OCI-LY7 (cell line): ENCODE data around the gene ZNF880. TPM values are rescaled to one million over a fixed set of nuclear protein-coding genes. Genes with fewer than 3 reads are reported as not detected.

Experiments
- Bru-seq: library from RNA; stranded (reverse); fragments of 400-500 nt; gene quantifications from one replicate; lab custom pipeline; 2021; lab: Mats Ljungman, UMichigan
- BruChase-seq, 2 experiments: library from RNA; stranded (reverse); fragments of 400-500 nt; gene quantifications; one replicate each; lab custom pipeline; 2021; lab: Mats Ljungman, UMichigan
- BruUV-seq: library from RNA; stranded (reverse); fragments of 400-500 nt; replicated peaks from 2 replicates; lab custom pipeline; 2021; lab: Mats Ljungman, UMichigan
- CTCF ChIA-PET: fragments of 300-600 bp; sonication (Branson Sonifier 250); formaldehyde crosslinking; loops from one replicate; lab custom pipeline; 2022; ENCODE audit warnings: antibody characterized with exemption; ENCODE audit not compliant: unreplicated experiment; lab: Charles Lee
- POLR2A ChIA-PET: fragments of 300-600 bp; sonication (Branson Sonifier 250); formaldehyde crosslinking; loops from one replicate; lab custom pipeline; 2022; ENCODE audit warnings: antibody characterized with exemption; lab: Charles Lee
- DNase-seq: peaks from one replicate; pipeline ENCODE4 v3.0.0-alpha.2; 2015; ENCODE audit warnings: low spot score
- H2AFZ ChIP-seq: fragments of 200-600 bp; sonication (generic), shearing (Covaris generic); 2 replicates; pipeline ENCODE4 v1.6.1; 2014; ENCODE audit warnings: mild to moderate bottlenecking, antibody characterized with exemption, low read length, moderate library complexity
- H3K27ac ChIP-seq: fragments of 200-600 bp; sonication (generic); 2 replicates; pipeline ENCODE4 v1.5.1; 2014; ENCODE audit warnings: mixed run types, low read depth, mild to moderate bottlenecking, moderate library complexity, low read length, inconsistent platforms; ENCODE audit not compliant: poor library complexity, severe bottlenecking
- H3K36me3 ChIP-seq: fragments of 200-600 bp; sonication (generic); 2 replicates; pipeline ENCODE4 v1.6.1; 2014; ENCODE audit warnings: mild to moderate bottlenecking, antibody characterized with exemption, low read length, moderate library complexity, mixed read lengths; ENCODE audit not compliant: insufficient read depth
- H3K4me1 ChIP-seq: fragments of 200-600 bp; sonication (generic); 2 replicates; pipeline ENCODE4 v1.5.1; 2014; ENCODE audit warnings: mild to moderate bottlenecking, low read length; ENCODE audit not compliant: insufficient read depth, poor library complexity, severe bottlenecking
- H3K4me2 ChIP-seq: fragments of 200-600 bp; sonication (generic); 2 replicates; pipeline ENCODE4 v1.6.1; 2014; ENCODE audit warnings: mild to moderate bottlenecking, low read length
- H3K4me3 ChIP-seq: fragments of 200-600 bp; sonication (generic); 2 replicates; pipeline ENCODE4 v1.5.1; 2014; ENCODE audit warnings: mild to moderate bottlenecking, low read depth, low read length; ENCODE audit not compliant: poor library complexity, severe bottlenecking
- H3K79me2 ChIP-seq: fragments of 200-600 bp; sonication (generic); 2 replicates; pipeline ENCODE4 v1.6.1; 2016; ENCODE audit warnings: low read depth, mild to moderate bottlenecking, low read length, moderate library complexity, mixed read lengths; ENCODE audit not compliant: insufficient read depth
- H3K9me2 ChIP-seq: fragments of 200-600 bp; sonication (generic); 2 replicates; pipeline ENCODE4 v1.6.1; 2016; ENCODE audit warnings: mild to moderate bottlenecking, low read length, mixed read lengths; ENCODE audit not compliant: insufficient read depth
- H3K9me3 ChIP-seq: fragments of 200-600 bp; sonication (generic); 2 replicates; pipeline ENCODE4 v1.6.1; 2014; ENCODE audit warnings: mild to moderate bottlenecking, mixed run types, low read length, mixed read lengths
- H4K20me1 ChIP-seq: fragments of 200-600 bp; sonication (generic); 2 replicates; pipeline ENCODE4 v1.6.1; 2014; ENCODE audit warnings: mild to moderate bottlenecking, antibody characterized with exemption, low read length, moderate library complexity, mixed read lengths; ENCODE audit not compliant: insufficient read depth
- EZH2phosphoT487 ChIP-seq: fragments of 200-600 bp; sonication (generic); IDR thresholded peaks from 2 replicates; pipeline ENCODE4 v1.6.1; 2018; ENCODE audit warnings: low read depth, borderline replicate concordance, mild to moderate bottlenecking, mixed run types, antibody characterized with exemption, low read length, moderate library complexity, mixed read lengths
- intact Hi-C: fragments of 100-400 bp; cut with micrococcal nuclease; formaldehyde crosslinking; loops from one replicate; pipeline ENCODE4 v1.10.0; 2022; ENCODE audit not compliant: unreplicated experiment
- long read RNA-seq: library from polyadenylated mRNA; stranded (forward); transcript quantifications from one replicate; pipeline ENCODE4 v2.0.0, GENCODE V29; 2022
- total RNA-seq, 2 experiments: library from RNA; depleted of rRNA in 1 of 2; stranded (reverse); fragments of >200 nt in 1 of 2; shearing (Covaris generic) in 1 of 2; gene quantifications; 2 replicates each; pipeline ENCODE4 v1.2.3, GENCODE V29; 2014 to 2022
- TF ChIP-seq, protein P1 (sequence below): fragments of 200-600 bp; sonication (generic); conservative IDR thresholded peaks from 2 replicates; pipeline ENCODE4 v1.5.1; 2014; ENCODE audit warnings: mild to moderate bottlenecking, antibody characterized with exemption, low read length, moderate library complexity, mixed read lengths

ZNF880 gene
- 0.13 TPM in 1 of 2 replicates, not detected in the other for total RNA-seq (2014; rRNA removed; shearing (Covaris generic))
- 1.0 and 1.2 TPM in 2 replicates for total RNA-seq (2022)
- Bru-seq, nascent RNA, result percentile 28 among the genes with signal in this experiment
- BruChase-seq, experiment 1, labeled RNA remaining after a 6-hour chase, result percentile 21 among the genes with signal in this experiment
- BruChase-seq, experiment 2, labeled RNA remaining after a 2-hour chase, result percentile 27 among the genes with signal in this experiment
- long read RNA-seq, result 0 reads

DNA sequence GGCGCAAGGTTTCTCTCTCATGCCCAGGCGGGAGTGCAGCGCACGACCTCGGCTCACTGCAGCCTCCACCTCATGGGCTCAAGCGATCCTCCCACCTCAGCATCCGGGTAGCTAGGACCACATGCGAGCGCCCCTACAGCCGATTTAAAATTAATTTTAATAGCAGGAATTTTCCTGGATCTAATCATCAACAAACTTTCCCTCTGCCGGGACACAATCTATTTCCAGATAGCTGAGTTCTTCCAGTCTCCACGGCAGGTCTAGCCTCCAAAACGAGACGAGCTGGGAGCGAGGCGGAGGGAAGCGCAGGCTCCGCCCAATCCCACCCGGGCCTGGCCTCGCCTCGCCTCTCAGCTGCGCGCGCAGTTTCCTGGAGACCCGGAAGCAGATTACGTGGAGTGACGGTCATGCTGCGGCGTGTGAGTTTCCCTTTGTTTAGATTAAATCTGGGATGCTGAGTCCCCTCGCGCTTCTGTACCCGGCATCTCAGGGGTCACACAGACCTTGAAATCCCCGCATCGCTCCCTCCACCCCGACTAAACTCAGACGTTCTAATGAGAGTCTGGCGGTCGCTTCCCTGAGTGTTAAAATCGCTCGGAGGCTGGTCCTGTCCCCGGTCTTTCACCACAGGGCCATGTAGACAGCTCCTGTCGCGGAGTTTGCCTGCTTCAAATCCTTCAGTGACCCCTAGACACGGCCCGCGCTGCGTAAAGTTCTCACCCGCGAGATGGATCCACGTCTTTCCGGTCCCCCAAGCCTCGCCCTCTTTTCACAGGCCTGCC lies at the start of gene ZNF880:
ZNF880 (plus strand) TSS at position 365 of the 782 bp plus-strand sequence; CDS start at position 408, 43 bp downstream.
- H4K20me1 ChIP-seq, result no peaks in the 10 kb centered on the region
- no peak within 1 kb of the TSS for H3K4me2 ChIP-seq
- H3K79me2 ChIP-seq, result no peaks in the 10 kb centered on the region
- CTCF ChIA-PET, result no interaction called here
- no peak within 1 kb of the TSS for H3K27ac ChIP-seq
- H3K9me2 ChIP-seq, result no peaks in the 10 kb centered on the region
- H3K36me3 ChIP-seq, result no peaks in the 10 kb centered on the region
- intact Hi-C loops, result no loop called here
- TF ChIP-seq, protein P1, sequence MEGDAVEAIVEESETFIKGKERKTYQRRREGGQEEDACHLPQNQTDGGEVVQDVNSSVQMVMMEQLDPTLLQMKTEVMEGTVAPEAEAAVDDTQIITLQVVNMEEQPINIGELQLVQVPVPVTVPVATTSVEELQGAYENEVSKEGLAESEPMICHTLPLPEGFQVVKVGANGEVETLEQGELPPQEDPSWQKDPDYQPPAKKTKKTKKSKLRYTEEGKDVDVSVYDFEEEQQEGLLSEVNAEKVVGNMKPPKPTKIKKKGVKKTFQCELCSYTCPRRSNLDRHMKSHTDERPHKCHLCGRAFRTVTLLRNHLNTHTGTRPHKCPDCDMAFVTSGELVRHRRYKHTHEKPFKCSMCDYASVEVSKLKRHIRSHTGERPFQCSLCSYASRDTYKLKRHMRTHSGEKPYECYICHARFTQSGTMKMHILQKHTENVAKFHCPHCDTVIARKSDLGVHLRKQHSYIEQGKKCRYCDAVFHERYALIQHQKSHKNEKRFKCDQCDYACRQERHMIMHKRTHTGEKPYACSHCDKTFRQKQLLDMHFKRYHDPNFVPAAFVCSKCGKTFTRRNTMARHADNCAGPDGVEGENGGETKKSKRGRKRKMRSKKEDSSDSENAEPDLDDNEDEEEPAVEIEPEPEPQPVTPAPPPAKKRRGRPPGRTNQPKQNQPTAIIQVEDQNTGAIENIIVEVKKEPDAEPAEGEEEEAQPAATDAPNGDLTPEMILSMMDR, result no peak
- TF ChIP-seq EZH2phosphoT487, result no peak
- DNase-seq, result no peak
- H3K4me1 ChIP-seq, result no peaks in the 10 kb centered on the region
- POLR2A ChIA-PET, result no interaction called here
- peaks cover 9% of the 10 kb centered on the region; the same call in 1 of the 2 replicates for H3K9me3 ChIP-seq
- BruUV-seq, result no TSS peak
- no peak within 1 kb of the TSS for H2AFZ ChIP-seq
- no peak within 1 kb of the TSS for H3K4me3 ChIP-seq

DNA sequence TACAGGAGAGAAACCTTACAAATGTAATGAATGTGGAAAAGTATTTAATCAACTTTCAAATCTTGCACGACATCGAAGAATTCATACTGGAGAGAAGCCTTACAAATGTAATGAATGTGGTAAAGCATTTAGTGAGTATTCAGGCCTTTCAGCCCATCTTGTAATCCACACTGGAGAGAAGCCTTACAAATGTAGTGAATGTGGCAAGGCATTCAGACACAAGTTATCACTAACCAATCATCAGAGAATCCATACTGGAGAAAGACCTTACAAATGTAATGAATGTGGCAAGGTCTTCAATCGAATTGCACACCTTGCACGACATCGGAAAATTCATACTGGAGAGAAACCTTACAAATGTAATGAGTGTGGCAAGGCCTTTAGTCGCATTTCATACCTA lies 47.3 kb upstream of the ZNF880 start:
- Histone ChIP-seq H3K36me3 (peaks cover 78% of the 10 kb centered on the region), H3K4me1 (no peaks in the 10 kb centered on the region), H3K9me3 (peaks cover 75% of the 10 kb centered on the region), H3K79me2 (no peaks in the 10 kb centered on the region), H3K4me3 (no peak overlapping the region), H2AFZ (no peak overlapping the region), H3K9me2 (no peaks in the 10 kb centered on the region), H3K27ac (no peak overlapping the region), H4K20me1 (no peaks in the 10 kb centered on the region), H3K4me2 (no peak overlapping the region)
- no peak for DNase-seq
- ChIA-PET CTCF (no interaction called here), POLR2A (no interaction called here)
- intact Hi-C loops, result no loop called here
- TF ChIP-seq EZH2phosphoT487, result no peak
- TF ChIP-seq, protein P1, result no peak
- BruUV-seq, result no TSS peak
